Activated B cell treated with CpG ODN at 0.5 μM for 24 hours (primary cell): ENCODE results near the gene ARHGEF25. TPM values are rescaled to one million over a fixed set of nuclear protein-coding genes. Genes with fewer than 3 reads are reported as not detected.

Experiments used
- ATAC-seq: fragments of 200-7000 bp; cut with Tn5 transposase; one replicate; pipeline ENCODE4 v1.10.0; 2021; ENCODE audit warnings: low read depth, mild to moderate bottlenecking, moderate library complexity
- CTCF ChIA-PET: fragments of 350-600 bp; sonication (Branson Sonifier 250); formaldehyde crosslinking; loops from one replicate; lab custom pipeline; 2021; ENCODE audit warnings: antibody characterized with exemption; lab: Charles Lee
- POLR2A ChIA-PET: fragments of 350-600 bp; sonication (Branson Sonifier 250); formaldehyde crosslinking; loops from one replicate; lab custom pipeline; 2021; ENCODE audit warnings: antibody characterized with exemption; lab: Charles Lee
- DNase-seq: peaks from one replicate; pipeline ENCODE4 v3.0.0; 2022
- H3K27ac Mint-ChIP-seq: one replicate; pipeline ENCODE4 v1.8.0; 2020; ENCODE audit warnings: mixed read lengths
- H3K27me3 Mint-ChIP-seq: one replicate; pipeline ENCODE4 v1.8.0; 2021; ENCODE audit warnings: mixed read lengths
- H3K36me3 Mint-ChIP-seq: one replicate; pipeline ENCODE4 v1.8.0; 2021; ENCODE audit warnings: low read depth, mixed read lengths
- H3K4me1 Mint-ChIP-seq: one replicate; pipeline ENCODE4 v1.8.0; 2021; ENCODE audit warnings: mixed read lengths
- H3K4me3 Mint-ChIP-seq: one replicate; pipeline ENCODE4 v1.8.0; 2020; ENCODE audit warnings: mild to moderate bottlenecking, mixed read lengths
- H3K9me3 Mint-ChIP-seq: one replicate; pipeline ENCODE4 v1.8.0; 2020; ENCODE audit warnings: mixed read lengths
- intact Hi-C: fragments of 100-400 bp; cut with micrococcal nuclease; formaldehyde crosslinking; loops from one replicate; pipeline ENCODE4 v1.15.1; 2024
- total RNA-seq: library from RNA; stranded (reverse); gene quantifications from 2 replicates; pipeline ENCODE4 v1.2.3, GENCODE V29; 2022
- TF ChIP-seq, protein P1 (sequence below): fragments of 200-600 bp; IDR thresholded peaks from one replicate; pipeline ENCODE4 v1.8.0; 2022; ENCODE audit warnings: antibody characterized with exemption, mild to moderate bottlenecking

The ARHGEF25 gene
- total RNA-seq, 1 donor from 2014 or later, result not detected

DNA sequence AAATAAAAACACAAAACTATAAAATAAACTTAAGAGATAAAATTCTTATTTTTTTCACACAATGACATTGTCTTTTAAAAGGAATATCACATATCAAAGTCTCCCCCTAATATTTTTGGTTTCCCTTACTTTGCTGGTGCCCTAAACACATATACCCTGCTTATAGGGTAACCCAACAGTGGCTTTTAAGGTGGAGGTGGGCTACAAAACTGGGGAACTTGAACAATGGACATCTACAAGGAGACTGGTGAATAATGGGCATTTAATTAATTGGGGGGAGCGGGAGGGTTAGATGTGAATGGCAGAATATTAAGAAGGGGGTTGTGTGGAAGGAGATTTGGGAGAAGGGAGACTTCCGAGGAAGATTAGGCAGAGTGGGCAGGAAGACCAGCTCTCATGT is 12.2 kb downstream of the ARHGEF25 start:
- Mint-ChIP-seq H3K9me3 (no peaks in the 10 kb centered on the region), H3K27me3 (peaks cover 81% of the 10 kb centered on the region), H3K4me3 (no peak overlapping the region), H3K27ac (no peak overlapping the region), H3K36me3 (no peaks in the 10 kb centered on the region), H3K4me1 (peaks cover 42% of the 10 kb centered on the region)
- no peak for ATAC-seq
- TF ChIP-seq, protein P1, sequence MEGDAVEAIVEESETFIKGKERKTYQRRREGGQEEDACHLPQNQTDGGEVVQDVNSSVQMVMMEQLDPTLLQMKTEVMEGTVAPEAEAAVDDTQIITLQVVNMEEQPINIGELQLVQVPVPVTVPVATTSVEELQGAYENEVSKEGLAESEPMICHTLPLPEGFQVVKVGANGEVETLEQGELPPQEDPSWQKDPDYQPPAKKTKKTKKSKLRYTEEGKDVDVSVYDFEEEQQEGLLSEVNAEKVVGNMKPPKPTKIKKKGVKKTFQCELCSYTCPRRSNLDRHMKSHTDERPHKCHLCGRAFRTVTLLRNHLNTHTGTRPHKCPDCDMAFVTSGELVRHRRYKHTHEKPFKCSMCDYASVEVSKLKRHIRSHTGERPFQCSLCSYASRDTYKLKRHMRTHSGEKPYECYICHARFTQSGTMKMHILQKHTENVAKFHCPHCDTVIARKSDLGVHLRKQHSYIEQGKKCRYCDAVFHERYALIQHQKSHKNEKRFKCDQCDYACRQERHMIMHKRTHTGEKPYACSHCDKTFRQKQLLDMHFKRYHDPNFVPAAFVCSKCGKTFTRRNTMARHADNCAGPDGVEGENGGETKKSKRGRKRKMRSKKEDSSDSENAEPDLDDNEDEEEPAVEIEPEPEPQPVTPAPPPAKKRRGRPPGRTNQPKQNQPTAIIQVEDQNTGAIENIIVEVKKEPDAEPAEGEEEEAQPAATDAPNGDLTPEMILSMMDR, result no peak
- DNase-seq, result no peak
- ChIA-PET CTCF (interaction anchor here (1.2 to 8.4 kb wide), 3 partner anchors 9 to 41 kb away, joined by 5 to 126 read pairs (median 6); partner anchors contain the start of gene B4GALNT1), POLR2A (no interaction called here)
- intact Hi-C loops, result loop anchor here (10.0 kb wide), 1 partner anchor 399 kb away; the partner anchor contains the start of gene SHMT2

DNA sequence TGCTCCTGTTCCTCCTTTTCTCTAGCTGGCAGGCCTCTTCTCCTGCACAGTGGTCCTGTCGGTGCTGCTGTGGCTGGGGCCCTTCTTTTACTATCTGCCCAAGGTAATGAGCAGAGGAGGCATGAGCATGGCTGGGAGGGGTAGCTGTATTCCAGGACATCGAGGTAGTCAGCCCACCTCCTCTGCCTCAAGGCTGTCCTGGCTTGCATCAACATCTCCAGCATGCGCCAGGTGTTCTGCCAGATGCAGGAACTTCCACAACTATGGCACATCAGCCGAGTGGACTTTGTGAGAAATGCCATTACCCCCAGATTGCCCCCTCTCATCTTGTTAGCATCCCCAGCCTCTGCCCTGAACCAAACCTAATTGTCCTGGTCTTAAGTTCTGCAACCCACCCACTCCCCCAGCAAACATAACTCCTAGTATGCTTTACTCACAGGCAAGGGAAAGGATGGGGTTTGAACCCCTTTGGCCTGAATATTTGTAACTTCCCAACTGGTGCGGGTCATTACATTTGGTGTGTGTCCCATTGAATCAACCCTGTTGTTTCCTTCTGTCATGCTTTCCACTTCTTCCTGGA is 12.7 kb downstream of the ARHGEF25 start:
- DNase-seq (no peak), ATAC-seq (no peak)
- no peak overlapping the region for H3K27ac Mint-ChIP-seq
- ChIA-PET CTCF (interaction anchor here (1.9 to 8.4 kb wide), 2 partner anchors 9 to 41 kb away, joined by 6 to 126 read pairs; partner anchors contain the start of gene B4GALNT1), POLR2A (no interaction called here)
- intact Hi-C loops, result loop anchor here (10.0 kb wide), 1 partner anchor 399 kb away; the partner anchor contains the start of gene SHMT2
- H3K4me3 Mint-ChIP-seq, result no peak overlapping the region
- no peaks in the 10 kb centered on the region for H3K9me3 Mint-ChIP-seq
- H3K36me3 Mint-ChIP-seq, result no peaks in the 10 kb centered on the region
- peaks cover 85% of the 10 kb centered on the region for H3K27me3 Mint-ChIP-seq
- peaks cover 41% of the 10 kb centered on the region for H3K4me1 Mint-ChIP-seq
- TF ChIP-seq, protein P1, result no peak

DNA sequence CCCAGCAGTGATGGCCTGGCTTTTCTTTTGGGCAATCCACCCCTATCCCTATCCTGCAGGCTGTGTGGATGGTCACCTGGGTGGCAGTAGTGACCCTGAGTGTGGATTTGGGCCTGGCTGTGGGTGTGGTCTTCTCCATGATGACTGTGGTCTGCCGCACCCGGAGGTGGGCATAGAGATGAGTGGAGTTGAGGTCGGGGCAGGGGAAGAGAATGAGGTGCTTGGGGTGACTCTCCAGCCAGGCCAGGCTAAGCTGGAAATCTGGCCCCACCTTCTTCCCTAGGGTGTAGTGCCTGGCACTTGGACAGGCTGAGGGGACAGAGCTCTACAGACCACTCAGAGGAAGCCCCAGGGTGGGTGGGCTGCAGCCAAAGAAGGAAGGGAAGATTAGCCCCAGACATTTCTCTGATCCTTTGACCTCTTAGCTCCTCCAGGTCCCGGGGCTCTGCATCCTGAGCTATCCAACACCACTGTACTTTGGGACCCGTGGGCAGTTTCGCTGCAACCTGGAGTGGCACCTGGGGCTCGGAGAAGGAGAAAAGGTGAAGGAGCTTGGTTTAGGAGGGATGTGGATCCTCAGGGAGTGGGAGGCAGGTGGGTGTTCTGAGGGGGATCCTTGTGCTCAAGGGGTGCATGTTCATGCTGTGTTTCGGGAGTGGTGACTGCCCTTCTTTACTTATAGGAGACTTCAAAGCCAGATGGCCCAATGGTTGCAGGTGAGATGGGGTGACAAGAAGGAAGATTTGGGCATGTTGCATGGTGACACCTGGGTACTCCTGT is 13.4 kb downstream of the ARHGEF25 start:
- TF ChIP-seq, protein P1, result no peak
- no peak for ATAC-seq
- Mint-ChIP-seq H3K27ac (no peak overlapping the region), H3K4me1 (peaks cover 36% of the 10 kb centered on the region), H3K9me3 (no peaks in the 10 kb centered on the region), H3K4me3 (no peak overlapping the region), H3K27me3 (peaks cover 84% of the 10 kb centered on the region), H3K36me3 (no peaks in the 10 kb centered on the region)
- no peak for DNase-seq
- CTCF ChIA-PET, result interaction anchor here (8.4 kb wide), 1 partner anchor 42 kb away, joined by 126 read pairs; no protein-coding TSS in a partner anchor
- POLR2A ChIA-PET, result interaction anchor here (1.0 kb wide), 1 partner anchor 11 kb away, joined by 4 read pairs; no protein-coding TSS in a partner anchor
- intact Hi-C loops, result loop anchor here (10.0 kb wide), 1 partner anchor 400 kb away; the partner anchor contains the start of gene SHMT2

DNA sequence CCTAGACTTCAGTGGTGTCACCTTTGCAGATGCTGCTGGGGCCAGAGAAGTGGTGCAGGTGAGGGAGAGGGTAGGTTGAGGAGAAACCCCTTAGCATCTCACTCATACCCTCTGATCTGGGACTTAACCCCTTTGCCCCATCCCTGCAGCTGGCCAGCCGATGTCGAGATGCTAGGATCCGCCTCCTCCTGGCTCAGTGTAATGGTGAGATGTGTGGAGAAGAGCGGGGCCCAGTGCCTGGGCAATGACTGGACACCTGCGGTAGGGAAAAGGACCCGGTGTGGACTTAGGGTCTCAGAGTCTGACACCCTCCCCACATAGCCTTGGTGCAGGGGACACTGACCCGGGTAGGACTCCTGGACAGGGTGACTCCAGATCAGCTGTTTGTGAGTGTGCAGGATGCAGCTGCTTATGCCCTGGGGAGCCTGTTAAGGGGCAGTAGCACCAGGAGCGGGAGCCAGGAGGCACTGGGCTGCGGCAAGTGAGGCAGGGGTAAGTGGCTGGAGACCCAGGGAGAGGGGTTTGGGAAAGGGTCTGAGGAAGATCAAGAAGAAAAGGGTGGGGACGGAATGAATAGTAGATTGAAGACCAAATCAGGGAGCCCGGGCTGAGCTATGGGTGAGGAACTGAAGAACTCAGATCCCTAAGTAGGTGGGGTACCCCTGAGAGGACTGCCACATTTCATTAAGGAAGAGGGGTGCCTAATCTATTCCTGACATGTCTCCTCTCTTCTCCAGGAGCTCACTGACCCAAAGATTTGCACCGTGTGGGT is 14.2 kb downstream of the ARHGEF25 start:
- Mint-ChIP-seq H3K9me3 (no peaks in the 10 kb centered on the region), H3K27me3 (peaks cover 88% of the 10 kb centered on the region), H3K4me3 (no peak overlapping the region), H3K27ac (no peak overlapping the region), H3K4me1 (peaks cover 28% of the 10 kb centered on the region), H3K36me3 (no peaks in the 10 kb centered on the region)
- ATAC-seq, result no peak
- no peak for DNase-seq
- TF ChIP-seq, protein P1, result no peak
- intact Hi-C loops, result loop anchor here (10.0 kb wide), 1 partner anchor 401 kb away; the partner anchor contains the start of gene SHMT2
- ChIA-PET POLR2A (interaction anchor here (1.0 kb wide), 1 partner anchor 11 kb away, joined by 4 read pairs; no protein-coding TSS in a partner anchor), CTCF (interaction anchor here (8.4 kb wide), 1 partner anchor 43 kb away, joined by 126 read pairs; no protein-coding TSS in a partner anchor)
